PC-9 (cell line): ENCODE measurements around the gene NKAIN2. TPM values are rescaled to one million over a fixed set of nuclear protein-coding genes. Genes with fewer than 3 reads are reported as not detected.

Experiments
- BruUV-seq: library from RNA; stranded (reverse); fragments of 400-500 nt; replicated peaks from 2 replicates; lab custom pipeline; 2021; lab: Mats Ljungman, UMichigan
- CTCF ChIA-PET: fragments of 300-600 bp; sonication (Branson Sonifier 250); formaldehyde crosslinking; loops from one replicate; lab custom pipeline; 2022; ENCODE audit warnings: antibody characterized with exemption; lab: Charles Lee
- POLR2A ChIA-PET: fragments of 300-600 bp; sonication (Branson Sonifier 250); formaldehyde crosslinking; loops from one replicate; lab custom pipeline; 2022; ENCODE audit warnings: antibody characterized with exemption; ENCODE audit not compliant: unreplicated experiment; lab: Charles Lee
- DNase-seq, 2 experiments: peaks; one replicate each; pipeline versions ENCODE4 v3.0.0 to v3.0.0-alpha.2; 2015 to 2022; ENCODE audit warnings: mixed read lengths in 1 of 2
- H2AFZ ChIP-seq: fragments of 200-600 bp; sonication (generic); 2 replicates; pipeline ENCODE4 v1.8.1; 2017; ENCODE audit warnings: antibody characterized with exemption
- H3F3A ChIP-seq: fragments of 200-600 bp; sonication (generic); 2 replicates; pipeline ENCODE4 v1.8.1; 2017; ENCODE audit warnings: antibody characterized with exemption, mild to moderate bottlenecking, low read depth; ENCODE audit not compliant: insufficient read depth
- H3K27ac ChIP-seq: fragments of 200-600 bp; sonication (generic); 2 replicates; pipeline ENCODE4 v1.6.1; 2016; ENCODE audit warnings: mixed run types
- H3K27me3 ChIP-seq: fragments of 200-600 bp; sonication (generic); 2 replicates; pipeline ENCODE4 v1.6.1; 2016; ENCODE audit warnings: low read depth, mixed run types; ENCODE audit not compliant: insufficient read depth
- H3K36me3 ChIP-seq: fragments of 200-600 bp; sonication (generic); 2 replicates; pipeline ENCODE4 v1.6.1; 2016; ENCODE audit warnings: low read depth, mixed run types
- H3K4me1 ChIP-seq: fragments of 200-600 bp; sonication (generic); replicated peaks from 2 replicates; pipeline ENCODE4 v1.6.1; 2016; ENCODE audit warnings: mixed run types; ENCODE audit not compliant: insufficient read depth
- H3K4me2 ChIP-seq: fragments of 200-600 bp; sonication (generic); 2 replicates; pipeline ENCODE4 v1.6.1; 2017; ENCODE audit warnings: mixed run types
- H3K4me3 ChIP-seq: fragments of 200-600 bp; sonication (generic); 2 replicates; pipeline ENCODE4 v1.6.1; 2016; ENCODE audit warnings: mixed run types
- H3K79me2 ChIP-seq: fragments of 200-600 bp; sonication (generic); 2 replicates; pipeline ENCODE4 v1.6.1; 2017; ENCODE audit warnings: low read depth, mixed run types
- H3K9me2 ChIP-seq: fragments of 200-600 bp; sonication (generic); 2 replicates; pipeline ENCODE4 v1.8.1; 2017; ENCODE audit warnings: mild to moderate bottlenecking; ENCODE audit not compliant: insufficient read depth
- H3K9me3 ChIP-seq: fragments of 200-600 bp; sonication (generic); 2 replicates; pipeline ENCODE4 v1.8.1; 2016; ENCODE audit warnings: low read depth; ENCODE audit not compliant: insufficient read depth
- H4K20me1 ChIP-seq: fragments of 200-600 bp; sonication (generic); 2 replicates; pipeline ENCODE4 v1.8.1; 2017; ENCODE audit not compliant: insufficient read depth
- CTCF ChIP-seq: fragments of 200-600 bp; sonication (generic); conservative IDR thresholded peaks from 2 replicates; pipeline ENCODE4 v1.6.1; 2017; ENCODE audit warnings: mixed run types, antibody characterized with exemption, mild to moderate bottlenecking, moderate library complexity
- EZH2 ChIP-seq: fragments of 200-600 bp; sonication (generic); IDR thresholded peaks from 2 replicates; pipeline ENCODE4 v1.8.0; 2017; ENCODE audit warnings: antibody characterized with exemption, low read depth
- intact Hi-C: fragments of 100-400 bp; cut with micrococcal nuclease; formaldehyde crosslinking; loops from one replicate; pipeline ENCODE4 v1.10.0; 2022; ENCODE audit not compliant: unreplicated experiment
- total RNA-seq: library from RNA; stranded (reverse); gene quantifications from 2 replicates; pipeline ENCODE4 v1.2.3, GENCODE V29; 2021

The NKAIN2 gene
- total RNA-seq, 1 experiment from 2014 or later: not detected

- no TSS peak for BruUV-seq
- intact Hi-C loops: no loop called here
Measured at GRCh38 chr6:124254941-124255685, 451.4 kb downstream of the NKAIN2 start.

GRCh38 chr6:124260337-124260736, 456.7 kb downstream of the NKAIN2 start:
- Histone ChIP-seq H3K4me3 (no peak overlapping the region), H3K27ac (no peak overlapping the region), H3K9me3 (no peaks in the 10 kb centered on the region), H3F3A (no peaks in the 10 kb centered on the region), H4K20me1 (no peaks in the 10 kb centered on the region), H3K79me2 (no peaks in the 10 kb centered on the region), H3K9me2 (no peaks in the 10 kb centered on the region; the same call in 1 of the 2 replicates), H2AFZ (no peak overlapping the region), H3K27me3 (no peaks in the 10 kb centered on the region), H3K36me3 (no peaks in the 10 kb centered on the region), H3K4me2 (no peak overlapping the region), H3K4me1 (no peaks in the 10 kb centered on the region)
- ChIA-PET POLR2A (no interaction called here), CTCF (no interaction called here)
- intact Hi-C loops: no loop called here
- BruUV-seq: no TSS peak
- DNase-seq: no peak
- TF ChIP-seq EZH2: no peak
- no peak for TF ChIP-seq CTCF

More at GRCh38 chr6:124254941-124255685, 451.4 kb downstream of the NKAIN2 start:
- H3K36me3 ChIP-seq: no peaks in the 10 kb centered on the region
- TF ChIP-seq EZH2: no peak
- H2AFZ ChIP-seq: no peak overlapping the region
- no peak overlapping the region for H3K4me2 ChIP-seq
- no peaks in the 10 kb centered on the region for H3K4me1 ChIP-seq
- H3K79me2 ChIP-seq: no peaks in the 10 kb centered on the region
- no peaks in the 10 kb centered on the region for H3K9me3 ChIP-seq
- POLR2A ChIA-PET: no interaction called here
- no peak overlapping the region for H3K4me3 ChIP-seq
- no peaks in the 10 kb centered on the region for H3F3A ChIP-seq
- CTCF ChIA-PET: no interaction called here
- H3K27ac ChIP-seq: no peak overlapping the region
- H3K27me3 ChIP-seq: no peaks in the 10 kb centered on the region
- no peaks in the 10 kb centered on the region for H4K20me1 ChIP-seq
- H3K9me2 ChIP-seq: no peaks in the 10 kb centered on the region; the same call in 1 of the 2 replicates
- DNase-seq: no peak

- Histone ChIP-seq H3K4me1 (no peaks in the 10 kb centered on the region), H3K4me2 (no peak overlapping the region), H3K9me2 (0 out of 2 replicates have a peak, but pooled peaks cover 5% of the 10 kb centered on the region), H3F3A (no peaks in the 10 kb centered on the region), H3K9me3 (no peaks in the 10 kb centered on the region; the same call in 1 of the 2 replicates), H3K79me2 (no peaks in the 10 kb centered on the region), H3K4me3 (no peak overlapping the region), H4K20me1 (no peaks in the 10 kb centered on the region), H3K27me3 (no peaks in the 10 kb centered on the region), H3K36me3 (no peaks in the 10 kb centered on the region), H2AFZ (no peak overlapping the region), H3K27ac (no peak overlapping the region)
- TF ChIP-seq CTCF: no peak
- TF ChIP-seq EZH2: no peak
- BruUV-seq: no TSS peak
- DNase-seq: no peak
- CTCF ChIA-PET: no interaction called here
- POLR2A ChIA-PET: no interaction called here
- intact Hi-C loops: no loop called here
Measured at GRCh38 chr6:124269733-124270132, 466.1 kb downstream of the NKAIN2 start.
